Neural cell (in vitro differentiated cells): ENCODE data around the gene SBK1.
A peak's percentile ranks its signal among the peaks of the same experiment; 100 is the strongest.

Experiments used
- SMC3 ChIP-seq: fragments of 450-650 bp; conservative IDR thresholded peaks from 2 replicates; pipeline ENCODE4 v1.6.1; 2014; ENCODE audit warnings: antibody characterized with exemption, mild to moderate bottlenecking, moderate library complexity; ENCODE audit not compliant: poor library complexity
- TF ChIP-seq, protein P1 (sequence below): fragments of 450-650 bp; IDR thresholded peaks from 2 replicates; pipeline ENCODE4 v1.5.1; 2014; ENCODE audit warnings: antibody characterized with exemption, mild to moderate bottlenecking, moderate library complexity; ENCODE audit not compliant: poor library complexity, severe bottlenecking

DNA sequence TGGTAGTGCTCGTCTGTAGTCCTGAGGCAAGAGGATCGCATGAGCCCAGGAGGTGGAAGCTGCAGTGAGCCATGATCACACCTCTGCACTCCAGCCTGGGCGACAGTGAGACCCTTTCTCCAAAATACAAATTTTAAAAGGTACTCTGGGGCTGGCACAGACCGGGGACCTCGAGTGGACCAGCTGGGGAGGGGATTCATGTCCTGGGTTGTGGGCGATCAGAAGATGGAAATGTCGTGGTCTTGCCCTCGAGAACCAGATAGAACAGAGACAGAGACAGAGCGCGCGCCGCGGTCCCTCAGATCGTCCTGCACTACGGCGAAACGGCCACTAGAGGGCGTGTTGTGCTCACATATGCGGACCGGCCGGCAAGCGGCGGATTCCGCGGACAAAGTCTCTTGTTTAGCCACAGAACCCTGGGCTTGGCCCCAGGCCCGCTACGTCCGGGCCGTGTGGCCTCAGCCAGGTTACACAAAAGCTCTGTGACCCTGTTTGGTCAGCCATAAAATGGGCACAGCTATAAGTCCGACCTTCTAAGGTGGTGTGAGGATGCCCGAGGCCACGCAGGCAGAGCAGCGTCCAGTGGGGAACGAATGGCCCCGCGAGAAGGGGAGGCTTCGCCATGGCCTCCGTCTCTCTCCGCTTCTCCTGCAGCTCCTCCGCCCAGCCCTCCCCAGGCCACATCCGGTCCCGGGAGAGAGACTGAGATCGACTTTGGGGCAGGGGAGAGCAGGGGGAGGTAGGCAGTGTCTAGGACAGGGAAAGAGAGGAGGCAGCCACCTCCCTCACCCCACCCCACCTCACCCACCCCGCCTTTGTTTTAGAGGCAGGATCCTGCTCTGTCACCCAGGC is 14.6 kb upstream of the SBK1 start:
- peak; percentile 92 for TF ChIP-seq SMC3
- TF ChIP-seq, protein P1, sequence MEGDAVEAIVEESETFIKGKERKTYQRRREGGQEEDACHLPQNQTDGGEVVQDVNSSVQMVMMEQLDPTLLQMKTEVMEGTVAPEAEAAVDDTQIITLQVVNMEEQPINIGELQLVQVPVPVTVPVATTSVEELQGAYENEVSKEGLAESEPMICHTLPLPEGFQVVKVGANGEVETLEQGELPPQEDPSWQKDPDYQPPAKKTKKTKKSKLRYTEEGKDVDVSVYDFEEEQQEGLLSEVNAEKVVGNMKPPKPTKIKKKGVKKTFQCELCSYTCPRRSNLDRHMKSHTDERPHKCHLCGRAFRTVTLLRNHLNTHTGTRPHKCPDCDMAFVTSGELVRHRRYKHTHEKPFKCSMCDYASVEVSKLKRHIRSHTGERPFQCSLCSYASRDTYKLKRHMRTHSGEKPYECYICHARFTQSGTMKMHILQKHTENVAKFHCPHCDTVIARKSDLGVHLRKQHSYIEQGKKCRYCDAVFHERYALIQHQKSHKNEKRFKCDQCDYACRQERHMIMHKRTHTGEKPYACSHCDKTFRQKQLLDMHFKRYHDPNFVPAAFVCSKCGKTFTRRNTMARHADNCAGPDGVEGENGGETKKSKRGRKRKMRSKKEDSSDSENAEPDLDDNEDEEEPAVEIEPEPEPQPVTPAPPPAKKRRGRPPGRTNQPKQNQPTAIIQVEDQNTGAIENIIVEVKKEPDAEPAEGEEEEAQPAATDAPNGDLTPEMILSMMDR: peak; percentile 98
